22Rv1 (cell line): Measurements from ENCODE around the gene ISOC2.

Source experiments
- ZFX ChIP-seq: fragments of 450-650 bp; IDR thresholded peaks from 2 replicates; pipeline ENCODE4 v1.6.1; 2017; ENCODE audit warnings: antibody characterized with exemption, borderline replicate concordance
- TF ChIP-seq, protein P1 (sequence below): fragments of 450-650 bp; IDR thresholded peaks from 2 replicates; pipeline ENCODE4 v1.5.1; 2017; ENCODE audit warnings: mild to moderate bottlenecking

DNA sequence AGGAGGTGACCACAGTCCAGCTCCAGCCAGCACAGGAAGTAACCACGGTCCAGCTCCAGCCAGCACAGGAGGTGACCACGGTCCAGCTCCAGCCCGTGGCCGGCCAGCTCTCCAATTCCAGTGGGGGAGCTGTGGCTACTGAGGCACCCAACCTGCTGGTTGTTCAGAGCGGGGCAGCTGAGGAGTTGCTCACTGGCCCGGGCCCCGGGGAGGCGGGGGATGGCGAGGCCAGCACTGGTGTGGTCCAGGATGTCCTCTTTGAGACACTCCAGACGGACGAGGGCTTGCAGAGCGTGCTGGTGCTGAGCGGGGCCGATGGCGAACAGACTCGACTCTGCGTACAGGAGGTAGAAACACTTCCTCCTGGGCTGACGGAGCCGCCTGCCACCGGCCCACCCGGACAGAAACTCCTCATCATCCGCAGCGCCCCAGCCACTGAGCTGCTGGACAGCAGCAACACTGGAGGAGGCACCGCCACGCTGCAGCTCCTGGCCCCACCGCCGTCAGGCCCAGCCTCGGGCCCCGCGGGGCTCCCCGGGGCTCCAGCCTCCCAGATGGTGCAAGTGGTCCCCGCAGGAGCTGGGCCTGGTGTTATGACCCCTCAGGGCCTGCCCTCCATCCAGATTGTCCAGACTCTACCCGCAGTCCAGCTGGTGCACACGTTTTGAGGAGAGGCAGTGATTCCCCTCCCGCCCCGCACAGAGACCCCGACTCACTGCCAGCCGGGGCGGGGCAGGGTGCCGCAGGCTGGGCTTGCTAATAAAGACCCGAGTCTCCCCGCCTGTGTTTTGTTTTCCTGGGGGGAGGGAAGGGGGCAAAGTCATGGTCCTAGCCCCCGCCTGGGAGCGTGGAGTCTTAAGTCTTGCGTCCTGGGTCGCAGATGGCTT is 22.5 kb upstream of the ISOC2 start:
- TF ChIP-seq, protein P1, sequence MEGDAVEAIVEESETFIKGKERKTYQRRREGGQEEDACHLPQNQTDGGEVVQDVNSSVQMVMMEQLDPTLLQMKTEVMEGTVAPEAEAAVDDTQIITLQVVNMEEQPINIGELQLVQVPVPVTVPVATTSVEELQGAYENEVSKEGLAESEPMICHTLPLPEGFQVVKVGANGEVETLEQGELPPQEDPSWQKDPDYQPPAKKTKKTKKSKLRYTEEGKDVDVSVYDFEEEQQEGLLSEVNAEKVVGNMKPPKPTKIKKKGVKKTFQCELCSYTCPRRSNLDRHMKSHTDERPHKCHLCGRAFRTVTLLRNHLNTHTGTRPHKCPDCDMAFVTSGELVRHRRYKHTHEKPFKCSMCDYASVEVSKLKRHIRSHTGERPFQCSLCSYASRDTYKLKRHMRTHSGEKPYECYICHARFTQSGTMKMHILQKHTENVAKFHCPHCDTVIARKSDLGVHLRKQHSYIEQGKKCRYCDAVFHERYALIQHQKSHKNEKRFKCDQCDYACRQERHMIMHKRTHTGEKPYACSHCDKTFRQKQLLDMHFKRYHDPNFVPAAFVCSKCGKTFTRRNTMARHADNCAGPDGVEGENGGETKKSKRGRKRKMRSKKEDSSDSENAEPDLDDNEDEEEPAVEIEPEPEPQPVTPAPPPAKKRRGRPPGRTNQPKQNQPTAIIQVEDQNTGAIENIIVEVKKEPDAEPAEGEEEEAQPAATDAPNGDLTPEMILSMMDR, result no peak
- TF ChIP-seq ZFX, result no peak
